CD4-positive, alpha-beta T cell treated with Interleukin-17A for 1 hour (primary cell): ENCODE results near the gene RNU2-63P.
"Not testable (repeated sequence)": the region's sequence is repeated elsewhere in the genome, so short reads cannot be mapped to it uniquely, and the experiment has no call there.

Experiments used
- DNase-seq: peaks from one replicate; pipeline ENCODE4 v3.0.0-alpha.2; 2020

The RNU2-63P gene

GRCh38 chr2:88027697-88028389 is 11.5 kb upstream of the RNU2-63P start:
- no peak for DNase-seq

GRCh38 chr2:88024509-88024908 is 8.2 kb upstream of the RNU2-63P start:
- no peak for DNase-seq

- DNase-seq = no peak
Observed at GRCh38 chr2:88022669-88022921, 6.2 kb upstream of the RNU2-63P start.

- DNase-seq = no peak
Observed at GRCh38 chr2:88019985-88020384, 3.6 kb upstream of the RNU2-63P start.

GRCh38 chr2:88018909-88019308 is 2.6 kb upstream of the RNU2-63P start:
- no peak for DNase-seq

- not testable (repeated sequence) for DNase-seq
Observed at GRCh38 chr2:88018077-88018805, 1.9 kb upstream of the RNU2-63P start.

- not testable (repeated sequence) for DNase-seq
Observed at GRCh38 chr2:88017780-88018038, 1.4 kb upstream of the RNU2-63P start.

- DNase-seq = no peak
Observed at GRCh38 chr2:88016960-88017779, 823 bp upstream of the RNU2-63P start.

GRCh38 chr2:88011011-88011410 is 5.3 kb downstream of the RNU2-63P start:
- DNase-seq = no peak

GRCh38 chr2:88010136-88010535 is 6.2 kb downstream of the RNU2-63P start:
- DNase-seq = no peak

- no peak for DNase-seq
Observed at GRCh38 chr2:88006912-88007439, 9.4 kb downstream of the RNU2-63P start.

GRCh38 chr2:88005776-88006175 is 10.6 kb downstream of the RNU2-63P start:
- DNase-seq = no peak

- DNase-seq = no peak
Observed at GRCh38 chr2:88003074-88003755, 13.1 kb downstream of the RNU2-63P start.

GRCh38 chr2:88002359-88002707 is 14.0 kb downstream of the RNU2-63P start:
- no peak for DNase-seq

- not testable (repeated sequence) for DNase-seq
Observed at GRCh38 chr2:88000474-88000873, 15.9 kb downstream of the RNU2-63P start.

- DNase-seq = no peak
Observed at GRCh38 chr2:87996570-87996969, 19.8 kb downstream of the RNU2-63P start.

GRCh38 chr2:87995756-87996155 is 20.6 kb downstream of the RNU2-63P start:
- no peak for DNase-seq

- DNase-seq = not testable (repeated sequence)
Observed at GRCh38 chr2:87994304-87994850, 22.0 kb downstream of the RNU2-63P start.

- not testable (repeated sequence) for DNase-seq
Observed at GRCh38 chr2:87992569-87992968, 23.8 kb downstream of the RNU2-63P start.

GRCh38 chr2:87987473-87987872 is 28.9 kb downstream of the RNU2-63P start:
- DNase-seq = not testable (repeated sequence)

GRCh38 chr2:87985902-87986301 is 30.4 kb downstream of the RNU2-63P start:
- DNase-seq = not testable (repeated sequence)

GRCh38 chr2:87981182-87981581 is 35.2 kb downstream of the RNU2-63P start:
- DNase-seq = not testable (repeated sequence)

- not testable (repeated sequence) for DNase-seq
Observed at GRCh38 chr2:87972385-87972784, 44.0 kb downstream of the RNU2-63P start.
